RWPE2 (cell line): ENCODE results near the gene IRGQ.
"Not testable (repeated sequence)": the region's sequence is repeated elsewhere in the genome, so short reads cannot be mapped to it uniquely, and the experiment has no call there.

Source experiments
- ATAC-seq: fragments of 200-7000 bp; cut with Tn5 transposase; 3 replicates; pipeline ENCODE4 v1.9.1; 2021; ENCODE audit warnings: low read depth
- DNase-seq: peaks from one replicate; pipeline ENCODE4 v3.0.0-alpha.2; 2020; ENCODE audit warnings: low spot score
- H3K27ac ChIP-seq: fragments of 450-650 bp; 2 replicates; pipeline ENCODE4 v1.5.1; 2017; ENCODE audit warnings: mild to moderate bottlenecking; ENCODE audit not compliant: poor library complexity, severe bottlenecking
- H3K27me3 ChIP-seq: fragments of 250-450 bp; sonication (Bioruptor Pico); 2 replicates; pipeline ENCODE4 v1.5.1; 2021; ENCODE audit warnings: mild to moderate bottlenecking, moderate library complexity; ENCODE audit not compliant: insufficient read depth, poor library complexity, severe bottlenecking
- H3K36me3 ChIP-seq: fragments of 250-450 bp; sonication (Bioruptor Pico); 2 replicates; pipeline ENCODE4 v1.5.1; 2020; ENCODE audit warnings: low read depth, mild to moderate bottlenecking, moderate library complexity
- H3K4me1 ChIP-seq: fragments of 250-450 bp; sonication (Bioruptor Pico); 2 replicates; pipeline ENCODE4 v1.5.1; 2021; ENCODE audit warnings: mild to moderate bottlenecking, moderate library complexity; ENCODE audit not compliant: insufficient read depth, poor library complexity, severe bottlenecking
- H3K4me3 ChIP-seq: fragments of 250-450 bp; sonication (Bioruptor Pico); 2 replicates; pipeline ENCODE4 v1.5.1; 2021; ENCODE audit warnings: mild to moderate bottlenecking, moderate library complexity; ENCODE audit not compliant: severe bottlenecking
- H3K9me3 ChIP-seq: fragments of 250-450 bp; sonication (Bioruptor Pico); 2 replicates; pipeline ENCODE4 v1.5.1; 2021; ENCODE audit warnings: mild to moderate bottlenecking, moderate library complexity; ENCODE audit not compliant: severe bottlenecking
- TF ChIP-seq, protein P1 (sequence below): fragments of 450-650 bp; IDR thresholded peaks from one replicate; pipeline ENCODE4 v1.5.1; 2017; ENCODE audit warnings: mild to moderate bottlenecking, moderate library complexity; ENCODE audit not compliant: poor library complexity, severe bottlenecking

Gene IRGQ

DNA sequence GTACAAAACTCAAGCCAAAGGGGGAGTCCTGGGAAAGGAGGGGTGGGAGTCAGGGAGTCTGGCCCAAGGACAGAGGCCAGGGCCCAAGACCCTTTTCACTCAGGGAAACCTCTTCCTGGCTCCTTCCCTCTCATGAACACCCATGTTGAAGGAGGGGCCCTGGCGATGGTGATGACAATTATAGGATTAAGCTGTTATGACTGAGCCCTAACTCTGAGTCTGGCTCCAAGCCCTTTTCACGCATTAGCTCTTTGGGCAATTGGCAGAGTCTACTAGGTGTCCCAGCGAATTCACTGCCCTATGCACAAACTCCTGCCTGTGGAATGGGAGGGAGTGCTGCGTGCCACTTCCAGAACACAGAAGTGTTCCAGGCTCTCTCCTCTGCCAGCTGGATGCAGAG, 42.3 kb downstream of the IRGQ start:
- TF ChIP-seq, protein P1, sequence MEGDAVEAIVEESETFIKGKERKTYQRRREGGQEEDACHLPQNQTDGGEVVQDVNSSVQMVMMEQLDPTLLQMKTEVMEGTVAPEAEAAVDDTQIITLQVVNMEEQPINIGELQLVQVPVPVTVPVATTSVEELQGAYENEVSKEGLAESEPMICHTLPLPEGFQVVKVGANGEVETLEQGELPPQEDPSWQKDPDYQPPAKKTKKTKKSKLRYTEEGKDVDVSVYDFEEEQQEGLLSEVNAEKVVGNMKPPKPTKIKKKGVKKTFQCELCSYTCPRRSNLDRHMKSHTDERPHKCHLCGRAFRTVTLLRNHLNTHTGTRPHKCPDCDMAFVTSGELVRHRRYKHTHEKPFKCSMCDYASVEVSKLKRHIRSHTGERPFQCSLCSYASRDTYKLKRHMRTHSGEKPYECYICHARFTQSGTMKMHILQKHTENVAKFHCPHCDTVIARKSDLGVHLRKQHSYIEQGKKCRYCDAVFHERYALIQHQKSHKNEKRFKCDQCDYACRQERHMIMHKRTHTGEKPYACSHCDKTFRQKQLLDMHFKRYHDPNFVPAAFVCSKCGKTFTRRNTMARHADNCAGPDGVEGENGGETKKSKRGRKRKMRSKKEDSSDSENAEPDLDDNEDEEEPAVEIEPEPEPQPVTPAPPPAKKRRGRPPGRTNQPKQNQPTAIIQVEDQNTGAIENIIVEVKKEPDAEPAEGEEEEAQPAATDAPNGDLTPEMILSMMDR = no peak
- Histone ChIP-seq H3K9me3 (no peaks in the 10 kb centered on the region), H3K27me3 (no peaks in the 10 kb centered on the region), H3K27ac (no peak overlapping the region), H3K4me1 (no peaks in the 10 kb centered on the region), H3K4me3 (no peak overlapping the region), H3K36me3 (peaks cover 65% of the 10 kb centered on the region)
- no peak for ATAC-seq
- no peak for DNase-seq

DNA sequence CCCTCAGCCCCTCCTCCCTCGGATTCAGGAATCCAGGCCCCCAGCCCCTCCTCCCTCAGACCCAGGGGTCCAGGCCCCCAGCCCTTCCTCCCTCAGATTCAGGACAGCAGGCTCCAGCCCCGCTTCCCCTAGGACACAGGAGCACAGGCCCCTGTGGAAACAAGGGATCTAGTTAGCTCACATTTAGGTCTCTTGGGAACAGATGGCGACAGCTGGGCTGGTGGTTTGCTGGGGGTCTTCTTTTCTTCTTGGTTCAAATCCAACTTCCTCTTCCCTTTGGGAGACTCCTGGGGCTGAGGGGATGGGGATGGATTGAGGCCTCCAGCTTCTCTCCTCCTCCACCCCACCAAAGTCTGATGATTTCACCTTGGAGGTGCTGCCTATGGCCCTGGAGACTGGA, 43.3 kb downstream of the IRGQ start:
- H3K27me3 ChIP-seq = no peaks in the 10 kb centered on the region

DNA sequence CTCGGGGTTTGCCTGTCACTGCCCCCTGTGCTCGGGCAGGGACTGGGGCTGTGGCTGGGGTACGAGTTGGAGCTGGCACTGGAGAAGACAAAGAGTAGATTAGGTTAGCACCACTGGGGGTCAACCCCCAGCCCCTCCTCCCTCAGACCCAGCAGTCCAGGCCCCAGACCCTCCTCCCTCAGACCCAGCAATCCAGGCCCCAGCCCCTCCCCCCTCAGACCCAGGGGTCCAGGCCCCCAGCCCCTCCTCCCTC, 43.8 kb downstream of the IRGQ start:
- H3K9me3 ChIP-seq = no peaks in the 10 kb centered on the region
- TF ChIP-seq, protein P1 = no peak
- H3K27ac ChIP-seq = no peak overlapping the region
- peaks cover 57% of the 10 kb centered on the region for H3K36me3 ChIP-seq
- H3K4me1 ChIP-seq = no peaks in the 10 kb centered on the region
- no peaks in the 10 kb centered on the region for H3K27me3 ChIP-seq
- ATAC-seq (no peak), DNase-seq (no peak)
- H3K4me3 ChIP-seq = no peak overlapping the region

More for the DNA sequence above, 43.3 kb downstream of the IRGQ start:
- Histone ChIP-seq H3K27ac (no peak overlapping the region), H3K36me3 (peaks cover 61% of the 10 kb centered on the region), H3K4me1 (no peaks in the 10 kb centered on the region), H3K9me3 (no peaks in the 10 kb centered on the region), H3K4me3 (no peak overlapping the region)
- ATAC-seq = no peak
- DNase-seq = no peak
- TF ChIP-seq, protein P1 = no peak

DNA sequence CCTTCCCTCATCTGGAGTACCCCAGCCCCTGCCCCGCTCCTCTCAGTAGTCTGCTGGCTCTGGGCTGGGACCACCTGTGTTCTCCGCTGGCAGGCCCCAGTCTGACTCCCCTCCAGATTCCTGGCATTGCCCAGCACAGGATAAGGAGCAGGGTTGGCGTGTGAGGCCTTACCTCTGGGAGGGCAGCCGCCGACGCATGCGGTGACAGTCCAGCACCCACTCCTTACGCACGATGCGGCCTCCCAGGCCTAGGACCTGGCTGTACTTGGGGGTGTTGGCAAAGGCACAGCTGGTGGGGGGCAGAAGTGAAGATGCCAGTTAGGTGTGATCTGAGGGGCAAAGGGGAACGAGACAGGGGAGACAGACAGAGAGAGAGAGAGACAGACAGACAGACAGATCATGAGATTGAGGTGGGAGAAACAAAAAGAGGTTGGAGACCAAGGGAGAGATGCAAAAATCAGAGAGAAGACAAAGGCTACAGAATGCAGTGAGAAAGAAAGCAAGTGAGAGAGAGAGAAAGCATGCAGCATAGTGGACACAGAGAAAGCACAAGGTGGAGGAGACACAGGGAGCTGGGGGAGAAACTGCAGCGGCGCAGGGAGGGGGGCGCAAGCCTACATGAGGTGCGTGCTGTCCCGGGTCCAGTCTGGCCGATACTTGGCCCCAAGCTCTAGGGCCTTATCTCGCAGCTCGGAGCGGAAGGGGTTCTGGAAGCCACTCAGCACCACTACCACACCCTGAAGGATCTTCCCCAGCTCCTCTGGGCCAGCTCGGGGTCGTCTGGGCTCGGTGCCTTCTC, 44.3 kb downstream of the IRGQ start:
- H3K36me3 ChIP-seq = peaks cover 54% of the 10 kb centered on the region

DNA sequence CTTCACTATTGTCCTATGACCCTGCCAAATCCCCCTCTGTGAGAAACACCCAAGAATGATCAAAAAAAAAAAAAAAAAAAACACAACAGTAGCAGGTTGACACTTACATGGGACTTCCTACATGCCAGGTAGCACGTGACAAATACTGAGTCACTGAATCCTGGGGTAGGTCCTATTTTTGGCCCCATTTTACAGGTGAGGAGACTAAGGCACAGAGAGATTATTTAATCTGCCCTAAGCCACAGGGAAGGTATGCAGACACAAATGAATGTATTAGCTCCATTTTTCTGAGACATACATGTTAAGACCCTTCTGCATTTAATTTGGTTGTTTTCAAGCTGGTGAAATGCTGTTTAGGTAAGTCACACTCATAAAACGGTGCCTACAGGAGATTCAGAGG, 47.2 kb downstream of the IRGQ start:
- Histone ChIP-seq H3K36me3 (peaks cover 37% of the 10 kb centered on the region), H3K9me3 (no peaks in the 10 kb centered on the region), H3K27me3 (no peaks in the 10 kb centered on the region), H3K27ac (no peak overlapping the region), H3K4me3 (no peak overlapping the region), H3K4me1 (no peaks in the 10 kb centered on the region)
- no peak for DNase-seq
- TF ChIP-seq, protein P1 = no peak
- no peak for ATAC-seq

More for the DNA sequence above, 44.3 kb downstream of the IRGQ start:
- DNase-seq = no peak
- TF ChIP-seq, protein P1 = no peak
- Histone ChIP-seq H3K4me3 (no peak overlapping the region), H3K4me1 (no peaks in the 10 kb centered on the region), H3K9me3 (no peaks in the 10 kb centered on the region), H3K27ac (no peak overlapping the region), H3K27me3 (no peaks in the 10 kb centered on the region)
- ATAC-seq = no peak

DNA sequence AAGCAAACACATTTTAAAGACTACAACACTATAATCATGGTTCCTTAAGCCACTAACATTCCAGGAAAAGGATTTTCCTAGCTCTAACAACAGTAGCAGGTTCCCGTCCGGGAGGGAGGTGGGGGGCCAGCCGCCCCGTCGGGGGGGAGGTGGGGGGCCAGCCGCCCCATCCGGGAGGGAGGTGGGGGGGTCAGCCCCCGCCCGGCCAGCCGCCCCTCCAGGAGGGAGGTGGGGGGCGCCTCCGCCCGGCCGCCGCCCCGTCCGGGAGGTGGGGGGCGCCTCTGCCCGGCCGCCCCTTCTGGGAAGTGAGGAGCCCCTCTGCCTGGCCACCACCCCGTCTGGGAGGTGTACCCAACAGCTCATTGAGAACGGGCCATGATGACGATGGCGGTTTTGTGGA, 48.0 kb downstream of the IRGQ start:
- not testable (repeated sequence) for H3K27me3 ChIP-seq, H3K27ac ChIP-seq, H3K9me3 ChIP-seq, H3K4me3 ChIP-seq, DNase-seq, H3K4me1 ChIP-seq, ATAC-seq
- H3K36me3 ChIP-seq = peaks cover 36% of the 10 kb centered on the region
